Left lung (tissue), 10 donors: ENCODE data around the gene C1QTNF4. TPM values are rescaled to one million over a fixed set of nuclear protein-coding genes. Genes with fewer than 3 reads are reported as not detected.

Source experiments
- ATAC-seq: fragments of 200-7000 bp; cut with Tn5 transposase; one replicate; pipeline ENCODE4 v1.9.1; 2020; ENCODE audit warnings: moderate library complexity
- DNase-seq, 4 donors: peaks; one replicate each; pipeline ENCODE4 v3.0.0-alpha.2; 2013 to 2020
- H3K27ac ChIP-seq, 2 donors: fragments of 200-600 bp; sonication (generic) in 1 of 2; one replicate each; pipeline versions ENCODE4 v1.5.0 to v1.8.0; 2020 to 2021
- H3K27me3 ChIP-seq, 2 donors: fragments of 200-600 bp; sonication (generic) in 1 of 2; one replicate each; pipeline versions ENCODE4 v1.5.0 to v1.8.0; 2020 to 2021
- H3K36me3 ChIP-seq, 2 donors: fragments of 200-600 bp; sonication (generic) in 1 of 2; one replicate each; pipeline versions ENCODE4 v1.5.0 to v1.8.0; 2020 to 2021
- H3K4me1 ChIP-seq, 2 donors: fragments of 200-600 bp; one replicate each; pipeline ENCODE4 v1.8.0; 2021
- H3K4me3 ChIP-seq, 2 donors: fragments of 200-600 bp; sonication (generic) in 1 of 2; one replicate each; pipeline versions ENCODE4 v1.5.0 to v1.8.0; 2020 to 2021; ENCODE audit warnings: mild to moderate bottlenecking in 1 of 2
- H3K9me3 ChIP-seq, 2 donors: fragments of 200-600 bp; sonication (generic) in 1 of 2; one replicate each; pipeline versions ENCODE4 v1.5.0 to v1.8.0; 2020 to 2021
- CTCF ChIP-seq, 2 donors: fragments of 200-600 bp; sonication (generic) in 1 of 2; IDR thresholded peaks; one replicate each; pipeline versions ENCODE4 v1.5.0 to v1.8.0; 2021; ENCODE audit warnings: antibody characterized with exemption in 2 of 2
- intact Hi-C, 2 donors: fragments of 100-400 bp; cut with DNase I; formaldehyde crosslinking; loops; one replicate each; pipeline versions ENCODE4 v1.11.2 to v1.14.2; 2022
- polyA plus RNA-seq, 6 donors: library from polyadenylated mRNA; unstranded; fragments of 120-200 nt; gene quantifications; one replicate each; pipeline ENCODE4 v1.2.1, GENCODE V29; 2013; ENCODE audit not compliant: insufficient read length in 6 of 6
- total RNA-seq, 2 donors: library from RNA; stranded (reverse); fragmentation: NEBNext Ultra II Directional; extraction: Animal tissue kit (Norgen Biotek cat#: 25700); gene quantifications; one replicate each; pipeline ENCODE4 v1.2.1, GENCODE V29; 2021
- donor health status: DM: no; HTN: yes; CAD: no.
- donor health status: DM: no; HTN: no; CAD: no.

Gene C1QTNF4
- total and polyA plus RNA-seq, 8 donors = 0.21 to 6.9 (median 3.9) TPM

- Histone ChIP-seq H3K4me1 (peaks cover 11 to 87% of the 10 kb centered on the region in 2 donors), H3K36me3 (peaks cover 0 to 7% of the 10 kb centered on the region in 2 donors), H3K9me3 (no peaks in the 10 kb centered on the region), H3K27ac (no peak overlapping the region), H3K27me3 (no peaks in the 10 kb centered on the region), H3K4me3 (no peak overlapping the region)
- no peak for TF ChIP-seq CTCF (IDR thresholded peaks at IDR 0.05)
- no peak for DNase-seq
- intact Hi-C loops = no loop called here
- no peak for ATAC-seq
These were observed 48.9 kb downstream of the C1QTNF4 start for GRCh38 chr11:47545298-47545697.

- no peak for TF ChIP-seq CTCF (IDR thresholded peaks at IDR 0.05)
- Histone ChIP-seq H3K27ac (peak overlapping the region; percentile 33 to 53), H3K27me3 (no peaks in the 10 kb centered on the region), H3K36me3 (peaks cover 0 to 9% of the 10 kb centered on the region in 2 donors), H3K4me1 (peaks cover 33 to 87% of the 10 kb centered on the region in 2 donors), H3K4me3 (no peak overlapping the region), H3K9me3 (no peaks in the 10 kb centered on the region)
- intact Hi-C loops = no loop called here
- DNase-seq (no peak), ATAC-seq (no peak)
These were observed 53.1 kb downstream of the C1QTNF4 start for GRCh38 chr11:47541070-47541469.

GRCh38 chr11:47539681-47540039 is 54.6 kb downstream of the C1QTNF4 start:
- Histone ChIP-seq H3K27me3 (no peaks in the 10 kb centered on the region), H3K4me3 (no peak overlapping the region), H3K27ac (peak overlapping the region in 1 of 2 donors; percentile 53), H3K9me3 (no peaks in the 10 kb centered on the region), H3K36me3 (peaks cover 0 to 10% of the 10 kb centered on the region in 2 donors), H3K4me1 (peaks cover 34 to 91% of the 10 kb centered on the region in 2 donors)
- DNase-seq = no peak
- intact Hi-C loops = no loop called here
- ATAC-seq = peak; percentile 16
- TF ChIP-seq CTCF (IDR thresholded peaks at IDR 0.05) = no peak

Other genes with a start within 250 kb of the C1QTNF4 start
- 1 to 10 TPM in 1 of 2 donors, under 1 TPM in 1; 0.52 to 2.0 TPM for gene MYBPC3, start 241.7 kb downstream of the C1QTNF4 start, total RNA-seq
- under 1 TPM in 3 of 6 donors, not detected in 3; 0.06 to 0.25 (median 0.09) TPM for gene MYBPC3, start 241.7 kb downstream of the C1QTNF4 start, polyA plus RNA-seq
- gene SPI1, start 215.9 kb downstream of the C1QTNF4 start, total RNA-seq = 100 to 1,000 TPM in 1 of 2 donors, 10 to 100 TPM in 1; 75.6 to 194 TPM
- gene SPI1, start 215.9 kb downstream of the C1QTNF4 start, polyA plus RNA-seq = 1 to 10 TPM; 4.9 to 6.8 (median 5.8) TPM
- 10 to 100 TPM; 60.1 to 66.1 TPM for gene SLC39A13, start 185.8 kb downstream of the C1QTNF4 start, total RNA-seq
- 10 to 100 TPM; 29.6 to 46.4 (median 34.1) TPM for gene SLC39A13, start 185.8 kb downstream of the C1QTNF4 start, polyA plus RNA-seq
- gene PSMC3, start 168.0 kb downstream of the C1QTNF4 start, total RNA-seq = 100 to 1,000 TPM in 1 of 2 donors, 10 to 100 TPM in 1; 86.7 to 133 TPM
- 100 to 1,000 TPM; 123 to 163 (median 130) TPM for gene PSMC3, start 168.0 kb downstream of the C1QTNF4 start, polyA plus RNA-seq
- gene RAPSN, start 145.3 kb downstream of the C1QTNF4 start, total RNA-seq = 1 to 10 TPM in 1 of 2 donors, under 1 TPM in 1; 0.79 to 1.0 TPM
- gene RAPSN, start 145.3 kb downstream of the C1QTNF4 start, polyA plus RNA-seq = under 1 TPM; 0.26 to 0.61 (median 0.49) TPM
- 100 to 1,000 TPM in 1 of 2 donors, 10 to 100 TPM in 1; 76.8 to 107 TPM for gene CELF1, start 41.3 kb downstream of the C1QTNF4 start, total RNA-seq
- 10 to 100 TPM; 80.2 to 98.9 (median 90.7) TPM for gene CELF1, start 41.3 kb downstream of the C1QTNF4 start, polyA plus RNA-seq
- 10 to 100 TPM; 61.4 to 75.2 TPM for gene PTPMT1, start 28.8 kb downstream of the C1QTNF4 start, total RNA-seq
- gene PTPMT1, start 28.8 kb downstream of the C1QTNF4 start, polyA plus RNA-seq = 10 to 100 TPM; 35.0 to 42.9 (median 39.3) TPM
- gene KBTBD4, start 15.4 kb downstream of the C1QTNF4 start, total RNA-seq = 10 to 100 TPM; 13.3 to 13.9 TPM
- gene KBTBD4, start 15.4 kb downstream of the C1QTNF4 start, polyA plus RNA-seq = 10 to 100 TPM; 18.0 to 21.5 (median 20.7) TPM
- 10 to 100 TPM; 76.2 to 89.0 TPM for gene NDUFS3, start 15.3 kb downstream of the C1QTNF4 start, total RNA-seq
- gene NDUFS3, start 15.3 kb downstream of the C1QTNF4 start, polyA plus RNA-seq = 100 to 1,000 TPM in 5 of 6 donors, 10 to 100 TPM in 1; 99.6 to 105 (median 103) TPM
- not detected for gene FAM180B, start 7.7 kb downstream of the C1QTNF4 start, total RNA-seq
- under 1 TPM; 0.13 to 0.35 (median 0.25) TPM for gene FAM180B, start 7.7 kb downstream of the C1QTNF4 start, polyA plus RNA-seq
- gene MTCH2, start 48.1 kb upstream of the C1QTNF4 start, total RNA-seq = 100 to 1,000 TPM in 1 of 2 donors, 10 to 100 TPM in 1; 78.4 to 116 TPM
- 10 to 100 TPM; 53.7 to 70.6 (median 63.5) TPM for gene MTCH2, start 48.1 kb upstream of the C1QTNF4 start, polyA plus RNA-seq
- 1 to 10 TPM; 2.1 to 2.6 TPM for gene AGBL2, start 121.0 kb upstream of the C1QTNF4 start, total RNA-seq
- 10 to 100 TPM in 4 of 6 donors, 1 to 10 TPM in 2; 6.0 to 14.8 (median 10.6) TPM for gene AGBL2, start 121.0 kb upstream of the C1QTNF4 start, polyA plus RNA-seq
- gene FNBP4, start 172.9 kb upstream of the C1QTNF4 start, total RNA-seq = 10 to 100 TPM; 58.4 to 61.3 TPM
- gene FNBP4, start 172.9 kb upstream of the C1QTNF4 start, polyA plus RNA-seq = 100 to 1,000 TPM; 191 to 255 (median 221) TPM